ENCODE data around the gene FRY.

FRY gene

DNA sequence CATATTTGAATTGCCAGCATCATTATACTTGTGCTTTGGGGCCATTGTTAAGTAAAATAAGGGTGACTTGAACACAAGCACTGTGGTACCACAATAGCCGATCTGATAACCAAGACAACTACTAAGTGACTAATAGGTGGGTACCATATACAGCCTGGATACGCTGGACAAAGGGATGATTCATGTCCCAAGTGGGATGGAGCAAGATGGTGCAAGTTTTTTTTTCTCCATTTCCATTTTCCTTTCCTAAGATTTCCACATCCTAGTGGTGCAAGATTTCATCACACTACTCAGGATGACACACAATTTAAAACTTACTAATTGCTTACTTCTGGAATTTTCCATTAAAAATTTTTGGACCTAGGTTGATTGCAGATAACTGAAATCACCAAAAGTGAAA is 298.9 kb downstream of the FRY start:
- in situ Hi-C loops (cut with HindIII; ENCODE audit: low pct_ligation_motif_present, low pct_unique_long_range_greater_than_20kb, low sequenced_read_pairs): no loop called here
- DNase-seq: no peak

DNA sequence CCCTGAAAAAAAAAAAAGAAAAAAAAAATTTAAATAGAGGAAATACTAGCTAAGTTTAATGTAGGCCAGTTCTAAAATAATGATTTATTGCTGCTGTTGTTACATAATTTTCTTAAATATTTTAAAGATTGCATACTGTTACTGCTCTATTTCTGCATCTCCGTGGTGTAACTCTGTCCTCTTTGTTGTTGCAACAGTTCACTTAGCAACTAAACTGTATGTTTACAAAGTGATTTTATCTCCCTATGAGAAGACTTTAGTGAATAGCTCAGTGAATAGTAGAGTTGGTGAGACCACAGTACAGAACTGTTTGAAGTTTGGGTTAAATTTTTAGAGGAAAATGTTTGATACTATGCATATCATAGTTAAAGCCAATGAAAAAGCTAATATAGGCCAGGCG is 303.1 kb downstream of the FRY start:
- DNase-seq: no peak
- in situ Hi-C loops (cut with HindIII; ENCODE audit: low pct_ligation_motif_present, low pct_unique_long_range_greater_than_20kb, low sequenced_read_pairs): no loop called here

DNA sequence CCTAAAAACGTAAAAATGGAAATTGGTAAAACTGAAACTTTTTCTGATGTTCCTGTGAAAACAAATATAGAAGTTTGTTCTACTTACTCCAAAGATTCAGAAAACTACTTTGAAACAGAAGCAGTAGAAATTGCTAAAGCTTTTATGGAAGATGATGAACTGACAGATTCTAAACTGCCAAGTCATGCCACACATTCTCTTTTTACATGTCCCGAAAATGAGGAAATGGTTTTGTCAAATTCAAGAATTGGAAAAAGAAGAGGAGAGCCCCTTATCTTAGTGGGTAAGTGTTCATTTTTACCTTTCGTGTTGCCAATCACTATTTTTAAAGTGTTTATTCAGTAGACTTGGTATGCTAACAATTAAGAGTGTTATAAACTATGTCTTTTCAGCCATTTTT is 309.3 kb downstream of the FRY start:
- in situ Hi-C loops (cut with HindIII; ENCODE audit: low pct_ligation_motif_present, low pct_unique_long_range_greater_than_20kb, low sequenced_read_pairs): no loop called here
- no peak for DNase-seq

DNA sequence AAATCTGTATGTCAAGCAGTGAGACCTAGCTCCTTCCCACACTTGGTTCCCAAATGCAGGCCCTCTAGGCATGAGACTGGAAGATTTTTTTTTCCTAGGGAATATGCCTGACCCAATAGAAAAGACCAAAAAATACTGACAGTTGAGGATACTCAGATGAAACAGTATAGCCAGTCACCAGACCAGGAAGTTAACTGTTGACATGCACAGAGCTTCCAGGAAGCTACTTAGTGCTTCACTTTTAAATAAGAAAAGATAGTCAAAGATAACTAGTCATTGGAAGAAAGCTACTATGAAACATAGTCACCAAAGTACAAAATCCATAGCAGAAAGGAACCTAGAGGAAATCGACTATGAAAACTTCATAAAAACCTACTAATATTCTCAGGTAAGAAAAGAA is 316.1 kb downstream of the FRY start:
- in situ Hi-C loops (cut with HindIII; ENCODE audit: low pct_ligation_motif_present, low pct_unique_long_range_greater_than_20kb, low sequenced_read_pairs): no loop called here
- no peak for DNase-seq

Measured in ACHN (cell line).